Measurements from ENCODE around the gene RIT2.

GRCh38 chr18:42850174-42851083 lies 265.1 kb downstream of the RIT2 start:
- no peak for TF ChIP-seq CTCF (IDR thresholded peaks at IDR 0.05 in 8 of 11, conservative IDR thresholded peaks at IDR 0.05 in 3 of 11)
- no peak for TF ChIP-seq POLR2AphosphoS5 (IDR thresholded peaks at IDR 0.05)
- no peak for TF ChIP-seq POLR2A (IDR thresholded peaks at IDR 0.05)

Data from spleen (tissue), 7 donors.